HepG2 (cell line): ENCODE data around the gene TSSK2. TPM values are rescaled to one million over a fixed set of nuclear protein-coding genes. Genes with fewer than 3 reads are reported as not detected.
A peak's percentile ranks its signal among the peaks of the same experiment; 100 is the strongest.

Experiments
- ATF2 ChIP-seq: sonication (generic); formaldehyde crosslinking; IDR thresholded peaks from 2 replicates; pipeline ENCODE4 v1.4.0; 2020; ENCODE audit warnings: missing genetic modification reagents
- BCL6 ChIP-seq: IDR thresholded peaks from 2 replicates; pipeline ENCODE4 v1.6.1; 2016; ENCODE audit warnings: missing genetic modification reagents, missing compliant biosample characterization
- DNMT1 ChIP-seq: sonication (generic); formaldehyde crosslinking; IDR thresholded peaks from 2 replicates; pipeline ENCODE4 v1.5.1; 2020; ENCODE audit warnings: mild to moderate bottlenecking, missing genetic modification reagents
- FOXC1 ChIP-seq: sonication (generic); formaldehyde crosslinking; IDR thresholded peaks from 2 replicates; pipeline ENCODE4 v1.8.0; 2022; ENCODE audit warnings: mild to moderate bottlenecking, missing genetic modification reagents, borderline replicate concordance
- HIVEP1 ChIP-seq: sonication (generic); formaldehyde crosslinking; IDR thresholded peaks from 2 replicates; pipeline ENCODE4 v1.4.0; 2020; ENCODE audit warnings: mild to moderate bottlenecking, missing genetic modification reagents
- NFIB ChIP-seq: sonication (generic); formaldehyde crosslinking; IDR thresholded peaks from 2 replicates; pipeline ENCODE4 v1.9.0; 2021; ENCODE audit warnings: missing genetic modification reagents, mild to moderate bottlenecking, borderline replicate concordance
- NFKB2 ChIP-seq: sonication (generic); formaldehyde crosslinking; IDR thresholded peaks from 2 replicates; pipeline ENCODE4 v1.4.0; 2020; ENCODE audit warnings: missing genetic modification reagents, borderline replicate concordance
- PHF21A ChIP-seq: sonication (generic); formaldehyde crosslinking; IDR thresholded peaks from 2 replicates; pipeline ENCODE4 v1.5.0; 2020; ENCODE audit warnings: mild to moderate bottlenecking, missing genetic modification reagents
- POLR2A ChIP-seq, 2 experiments: IDR thresholded peaks; 2 replicates each; pipeline ENCODE4 v1.6.1; 2011; ENCODE audit warnings: low read depth in 2 of 2, low read length in 2 of 2, mild to moderate bottlenecking in 1 of 2, moderate library complexity in 1 of 2; ENCODE audit not compliant: insufficient read depth in 1 of 2
- TAF1 ChIP-seq: sonication (generic); formaldehyde crosslinking; IDR thresholded peaks from 2 replicates; pipeline ENCODE4 v1.4.0; 2020; ENCODE audit warnings: missing genetic modification reagents
- TBX3 ChIP-seq: fragments of 450-650 bp; IDR thresholded peaks from 2 replicates; pipeline ENCODE4 v1.6.1; 2017; ENCODE audit warnings: antibody characterized with exemption, mild to moderate bottlenecking, inconsistent platforms, borderline replicate concordance
- THYN1 ChIP-seq: sonication (generic); formaldehyde crosslinking; IDR thresholded peaks from 2 replicates; pipeline ENCODE4 v1.8.1; 2023; ENCODE audit warnings: low read depth, mild to moderate bottlenecking, moderate library complexity, missing genetic modification reagents, borderline replicate concordance
- ZBTB25 ChIP-seq: IDR thresholded peaks from 2 replicates; pipeline ENCODE4 v1.6.1; 2018; ENCODE audit warnings: missing genetic modification reagents
- ZBTB43 ChIP-seq: sonication (generic); formaldehyde crosslinking; conservative IDR thresholded peaks from 2 replicates; pipeline ENCODE4 v1.4.0; 2020; ENCODE audit warnings: missing genetic modification reagents
- ZFP41 ChIP-seq: sonication (generic); formaldehyde crosslinking; IDR thresholded peaks from 2 replicates; pipeline ENCODE4 v1.4.0; 2020; ENCODE audit warnings: mild to moderate bottlenecking, missing genetic modification reagents, borderline replicate concordance
- ZFX ChIP-seq: sonication (generic); formaldehyde crosslinking; IDR thresholded peaks from 2 replicates; pipeline ENCODE4 v1.4.0; 2020; ENCODE audit warnings: mild to moderate bottlenecking, low read depth, missing genetic modification reagents, moderate library complexity
- ZKSCAN5 ChIP-seq: sonication (generic); formaldehyde crosslinking; IDR thresholded peaks from 2 replicates; pipeline ENCODE4 v1.5.1; 2020; ENCODE audit warnings: mild to moderate bottlenecking, missing genetic modification reagents
- ZNF282 ChIP-seq: fragments of 450-650 bp; IDR thresholded peaks from 2 replicates; pipeline ENCODE4 v1.6.1; 2018; ENCODE audit not compliant: partially characterized antibody
- ZNF549 ChIP-seq: sonication (generic); formaldehyde crosslinking; IDR thresholded peaks from 2 replicates; pipeline ENCODE4 v1.5.0; 2020; ENCODE audit warnings: missing genetic modification reagents
- ZNF678 ChIP-seq: sonication (generic); formaldehyde crosslinking; IDR thresholded peaks from 2 replicates; pipeline ENCODE4 v1.4.0; 2020; ENCODE audit warnings: mild to moderate bottlenecking, missing genetic modification reagents
- ZNF7 ChIP-seq: IDR thresholded peaks from 2 replicates; pipeline ENCODE4 v1.6.1; 2016; ENCODE audit warnings: missing biosample characterization, missing genetic modification reagents
- ZNF766 ChIP-seq: sonication (generic); formaldehyde crosslinking; IDR thresholded peaks from 2 replicates; pipeline ENCODE4 v1.5.0; 2020; ENCODE audit warnings: missing genetic modification reagents, borderline replicate concordance
- ZNF879 ChIP-seq: sonication (generic); formaldehyde crosslinking; IDR thresholded peaks from 2 replicates; pipeline ENCODE4 v1.8.1; 2023; ENCODE audit warnings: missing genetic modification reagents
- ZSCAN20 ChIP-seq: sonication (generic); formaldehyde crosslinking; IDR thresholded peaks from 2 replicates; pipeline ENCODE4 v1.4.0; 2020; ENCODE audit warnings: missing genetic modification reagents, mild to moderate bottlenecking, borderline replicate concordance
- polyA plus RNA-seq, 8 experiments: library from polyadenylated mRNA; depleted of rRNA in 3 of 8; stranded (reverse) in 7 of 8; unstranded in 1 of 8; fragments of >200 nt; fragmentation: Illumina TruSeq in 4 of 8; extraction: Trizol in 4 of 8; gene quantifications; 2 replicates each; pipeline versions ENCODE4 v1.2.1 to v1.2.3, GENCODE V29; 2011 to 2016; ENCODE audit warnings: low read depth in 4 of 8, missing spikeins in 1 of 8, mixed read lengths in 1 of 8; ENCODE audit not compliant: insufficient read depth in 1 of 8
- total RNA-seq, 5 experiments: library from RNA; depleted of rRNA; stranded (reverse); fragments of >200 nt; fragmentation: Illumina TruSeq; extraction: Trizol; gene quantifications; 2 replicates each; pipeline ENCODE4 v1.2.3, GENCODE V29; 2016; ENCODE audit warnings: low read depth in 1 of 5
- TF ChIP-seq, protein P1 (sequence below): sonication (generic); formaldehyde crosslinking; conservative IDR thresholded peaks from 2 replicates; pipeline ENCODE4 v1.4.0; 2020; ENCODE audit warnings: missing genetic modification reagents

TSSK2 gene
- total and polyA plus RNA-seq, 2 of the 13 experiments (the other 11 are each of a cell fraction or from before 2014, with no cell fraction given), result not detected

DNA sequence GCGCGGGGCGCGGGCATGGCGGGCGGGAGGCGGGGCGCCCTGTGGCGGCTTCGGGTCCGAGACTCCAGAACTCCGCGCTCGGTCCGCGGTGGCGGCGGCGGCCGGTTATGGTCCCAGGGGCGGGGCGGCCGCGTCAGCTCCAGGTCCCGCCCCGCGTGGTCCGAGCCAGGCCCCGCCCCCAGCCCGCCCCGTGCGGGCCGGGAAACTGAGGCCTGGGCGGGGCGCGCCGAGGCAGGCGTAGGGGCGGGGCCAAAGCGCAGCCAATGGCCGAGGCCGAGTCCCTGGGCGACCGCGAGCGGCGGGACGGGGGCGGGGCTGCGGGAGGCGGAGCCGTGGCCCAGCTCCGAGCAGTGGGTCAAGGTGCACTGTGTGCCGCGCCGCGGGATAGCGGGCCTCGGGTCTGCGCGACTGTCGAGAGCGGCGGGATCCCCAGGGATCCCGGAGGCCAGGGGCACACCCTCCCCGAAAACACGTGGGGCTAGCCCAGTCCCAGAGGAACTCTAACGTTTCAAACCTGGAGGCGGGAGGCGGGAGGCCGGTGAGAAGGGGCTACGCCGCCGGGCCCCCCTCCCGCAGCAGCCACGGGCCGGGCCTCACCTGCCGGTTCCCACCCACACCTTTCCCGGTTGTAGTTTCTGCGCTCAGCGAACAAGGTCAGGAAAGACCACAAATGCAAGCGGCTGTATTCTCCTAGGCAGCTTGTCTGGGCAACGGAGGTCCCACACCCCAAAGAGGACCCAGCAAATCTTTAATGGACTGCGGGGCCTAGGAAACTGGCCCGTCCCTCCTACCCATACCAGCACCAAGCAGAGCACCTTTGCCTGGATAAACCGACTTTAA, 47.8 kb downstream of the TSSK2 start, which contains the start of gene SLC25A1 (continued):
- 0 out of 2 replicates have a peak, but pooled peaks have one; percentile 19 for TF ChIP-seq ZNF678 (CRISPR knock-in tag)
- TF ChIP-seq HIVEP1, result peak; percentile 59
- TF ChIP-seq ZBTB43 (CRISPR knock-in tag), result 0 out of 2 replicates have a peak, but pooled peaks have one; percentile 36
- TF ChIP-seq TAF1 (CRISPR knock-in tag), result peak; percentile 80
- TF ChIP-seq ZSCAN20 (CRISPR knock-in tag), result peak; percentile 84; the same call in 1 of the 2 replicates
- TF ChIP-seq ZNF549 (CRISPR knock-in tag), result no peak
- TF ChIP-seq, protein P1, sequence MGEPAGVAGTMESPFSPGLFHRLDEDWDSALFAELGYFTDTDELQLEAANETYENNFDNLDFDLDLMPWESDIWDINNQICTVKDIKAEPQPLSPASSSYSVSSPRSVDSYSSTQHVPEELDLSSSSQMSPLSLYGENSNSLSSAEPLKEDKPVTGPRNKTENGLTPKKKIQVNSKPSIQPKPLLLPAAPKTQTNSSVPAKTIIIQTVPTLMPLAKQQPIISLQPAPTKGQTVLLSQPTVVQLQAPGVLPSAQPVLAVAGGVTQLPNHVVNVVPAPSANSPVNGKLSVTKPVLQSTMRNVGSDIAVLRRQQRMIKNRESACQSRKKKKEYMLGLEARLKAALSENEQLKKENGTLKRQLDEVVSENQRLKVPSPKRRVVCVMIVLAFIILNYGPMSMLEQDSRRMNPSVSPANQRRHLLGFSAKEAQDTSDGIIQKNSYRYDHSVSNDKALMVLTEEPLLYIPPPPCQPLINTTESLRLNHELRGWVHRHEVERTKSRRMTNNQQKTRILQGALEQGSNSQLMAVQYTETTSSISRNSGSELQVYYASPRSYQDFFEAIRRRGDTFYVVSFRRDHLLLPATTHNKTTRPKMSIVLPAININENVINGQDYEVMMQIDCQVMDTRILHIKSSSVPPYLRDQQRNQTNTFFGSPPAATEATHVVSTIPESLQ (CRISPR knock-in tag), result no peak
- peak; percentile 90 for TF ChIP-seq ZFX (CRISPR knock-in tag)
- TF ChIP-seq THYN1 (CRISPR knock-in tag), result no peak
- TF ChIP-seq TBX3, result no peak
- no peak for TF ChIP-seq ZBTB25 (CRISPR knock-in tag)
- no peak for TF ChIP-seq ZFP41 (CRISPR knock-in tag)
- no peak for TF ChIP-seq NFIB
- TF ChIP-seq DNMT1 (CRISPR knock-in tag), result 0 out of 2 replicates have a peak, but pooled peaks have one; percentile 54
- TF ChIP-seq ZKSCAN5 (CRISPR knock-in tag), result no peak
- no peak for TF ChIP-seq ZNF282
- TF ChIP-seq ATF2 (CRISPR knock-in tag), result 0 out of 2 replicates have a peak, but pooled peaks have one; percentile 49
- no peak for TF ChIP-seq ZNF879 (CRISPR knock-in tag)
- peak; percentile 70; the same call in 1 of the 2 replicates for TF ChIP-seq FOXC1 (CRISPR knock-in tag)
- peak; percentile 39 for TF ChIP-seq BCL6 (CRISPR knock-in tag)
- peak; percentile 36; the same call in 1 of the 2 replicates for TF ChIP-seq PHF21A (CRISPR knock-in tag)
- 0 out of 2 replicates have a peak, but pooled peaks have one; percentile 38 for TF ChIP-seq ZNF7
- peak; percentile 62 for TF ChIP-seq ZNF766 (CRISPR knock-in tag)
- TF ChIP-seq NFKB2 (CRISPR knock-in tag), result peak; percentile 91; the same call in 1 of the 2 replicates
- peak in 1 of 2 experiments; percentile 93; a peak in 2 of 4 replicates for TF ChIP-seq POLR2A (IDR thresholded peaks at IDR 0.05; ENCODE audit: insufficient read depth in 1 of 2, low read depth in 2 of 2, low read length in 2 of 2)
